ACC112 (cell line): ENCODE measurements around the gene TMSB4X.

ENCODE experiments used
- H2AFZ ChIP-seq: fragments of 200-600 bp; sonication (generic); one replicate; pipeline ENCODE4 v1.6.0; 2017; ENCODE audit warnings: antibody characterized with exemption, low read length; ENCODE audit not compliant: unreplicated experiment
- H3K27ac ChIP-seq: fragments of 200-600 bp; sonication (generic); 2 replicates; pipeline ENCODE4 v1.5.1; 2014; ENCODE audit warnings: low read depth, mild to moderate bottlenecking, antibody characterized with exemption, low read length, moderate library complexity
- H3K27me3 ChIP-seq: fragments of 200-600 bp; sonication (generic); 2 replicates; pipeline ENCODE4 v1.6.1; 2014; ENCODE audit warnings: mild to moderate bottlenecking, antibody characterized with exemption, low read length, moderate library complexity, mixed read lengths; ENCODE audit not compliant: insufficient read depth
- H3K36me3 ChIP-seq: fragments of 200-600 bp; sonication (generic); 2 replicates; pipeline ENCODE4 v1.6.1; 2016; ENCODE audit warnings: mild to moderate bottlenecking, antibody characterized with exemption, low read length, moderate library complexity, mixed read lengths; ENCODE audit not compliant: insufficient read depth
- H3K4me1 ChIP-seq: fragments of 200-600 bp; sonication (generic); one replicate; pipeline ENCODE4 v1.6.1; 2016; ENCODE audit warnings: low read length, mixed read lengths; ENCODE audit not compliant: insufficient read depth, unreplicated experiment, control insufficient read depth
- H3K4me3 ChIP-seq: fragments of 200-600 bp; sonication (generic); 2 replicates; pipeline ENCODE4 v1.5.1; 2014; ENCODE audit warnings: mild to moderate bottlenecking, low read depth, low read length
- H3K79me2 ChIP-seq: fragments of 200-600 bp; sonication (generic); one replicate; pipeline ENCODE4 v1.6.0; 2016; ENCODE audit warnings: low read length; ENCODE audit not compliant: control insufficient read depth, unreplicated experiment, insufficient read depth

TMSB4X gene

GRCh38 chrX:12996934-12997435, 22.1 kb downstream of the TMSB4X start:
- Histone ChIP-seq H3K79me2 (no peaks in the 10 kb centered on the region), H3K4me3 (no peak overlapping the region), H3K4me1 (peaks cover 12% of the 10 kb centered on the region), H3K36me3 (no peaks in the 10 kb centered on the region), H3K27ac (no peak overlapping the region), H3K27me3 (no peaks in the 10 kb centered on the region), H2AFZ (no peak overlapping the region)

- H3K27me3 ChIP-seq: no peaks in the 10 kb centered on the region
- H3K4me3 ChIP-seq: no peak overlapping the region
- no peaks in the 10 kb centered on the region for H3K79me2 ChIP-seq
- H3K27ac ChIP-seq: no peak overlapping the region
- H2AFZ ChIP-seq: peak overlapping the region; percentile 75
- H3K36me3 ChIP-seq: no peaks in the 10 kb centered on the region
- peaks cover 12% of the 10 kb centered on the region for H3K4me1 ChIP-seq
Observed at GRCh38 chrX:12997906-12998687, 23.2 kb downstream of the TMSB4X start.

GRCh38 chrX:12999422-12999821, 24.5 kb downstream of the TMSB4X start:
- no peak overlapping the region for H3K4me3 ChIP-seq
- no peak overlapping the region for H3K27ac ChIP-seq
- H3K27me3 ChIP-seq: no peaks in the 10 kb centered on the region
- no peaks in the 10 kb centered on the region for H3K79me2 ChIP-seq
- peak overlapping the region; percentile 12 for H2AFZ ChIP-seq
- peaks cover 12% of the 10 kb centered on the region for H3K4me1 ChIP-seq
- no peaks in the 10 kb centered on the region for H3K36me3 ChIP-seq

GRCh38 chrX:13000301-13000811, 25.4 kb downstream of the TMSB4X start:
- Histone ChIP-seq H3K27me3 (no peaks in the 10 kb centered on the region), H2AFZ (peak overlapping the region; percentile 81), H3K4me1 (peaks cover 16% of the 10 kb centered on the region), H3K79me2 (no peaks in the 10 kb centered on the region), H3K4me3 (no peak overlapping the region), H3K27ac (no peak overlapping the region), H3K36me3 (no peaks in the 10 kb centered on the region)

GRCh38 chrX:13001097-13001496, 26.2 kb downstream of the TMSB4X start:
- peaks cover 23% of the 10 kb centered on the region for H3K4me1 ChIP-seq
- H3K27ac ChIP-seq: no peak overlapping the region
- no peaks in the 10 kb centered on the region for H3K27me3 ChIP-seq
- H2AFZ ChIP-seq: no peak overlapping the region
- H3K79me2 ChIP-seq: no peaks in the 10 kb centered on the region
- no peaks in the 10 kb centered on the region for H3K36me3 ChIP-seq
- no peak overlapping the region for H3K4me3 ChIP-seq

- no peak overlapping the region for H3K27ac ChIP-seq
- H3K4me3 ChIP-seq: no peak overlapping the region
- H3K4me1 ChIP-seq: peaks cover 33% of the 10 kb centered on the region
- no peaks in the 10 kb centered on the region for H3K36me3 ChIP-seq
- no peaks in the 10 kb centered on the region for H3K79me2 ChIP-seq
- no peak overlapping the region for H2AFZ ChIP-seq
- H3K27me3 ChIP-seq: no peaks in the 10 kb centered on the region
Observed at GRCh38 chrX:13001961-13002671, 27.2 kb downstream of the TMSB4X start.

- H2AFZ ChIP-seq: peak overlapping the region; percentile 43
- H3K36me3 ChIP-seq: no peaks in the 10 kb centered on the region
- H3K4me1 ChIP-seq: peaks cover 53% of the 10 kb centered on the region
- no peaks in the 10 kb centered on the region for H3K79me2 ChIP-seq
- H3K27ac ChIP-seq: peak overlapping the region; percentile 23; the same call in 1 of the 2 replicates
- H3K4me3 ChIP-seq: no peak overlapping the region; the same call in 1 of the 2 replicates
- no peaks in the 10 kb centered on the region for H3K27me3 ChIP-seq
Observed at GRCh38 chrX:13005661-13006473, 31.0 kb downstream of the TMSB4X start.

GRCh38 chrX:13007519-13008188, 32.7 kb downstream of the TMSB4X start:
- Histone ChIP-seq H3K79me2 (no peaks in the 10 kb centered on the region), H2AFZ (no peak overlapping the region), H3K27ac (peak overlapping the region; percentile 16; the same call in 1 of the 2 replicates), H3K4me3 (peak overlapping the region; percentile 42; the same call in 1 of the 2 replicates), H3K27me3 (no peaks in the 10 kb centered on the region), H3K4me1 (peaks cover 53% of the 10 kb centered on the region), H3K36me3 (no peaks in the 10 kb centered on the region)

- Histone ChIP-seq H2AFZ (no peak overlapping the region), H3K79me2 (no peaks in the 10 kb centered on the region), H3K4me3 (peak overlapping the region; percentile 42; the same call in 1 of the 2 replicates), H3K36me3 (no peaks in the 10 kb centered on the region), H3K4me1 (peaks cover 53% of the 10 kb centered on the region), H3K27me3 (no peaks in the 10 kb centered on the region), H3K27ac (no peak overlapping the region)
Observed at GRCh38 chrX:13008189-13008533, 33.3 kb downstream of the TMSB4X start.

GRCh38 chrX:13008851-13009250, 33.9 kb downstream of the TMSB4X start:
- Histone ChIP-seq H2AFZ (no peak overlapping the region), H3K27ac (no peak overlapping the region), H3K4me3 (no peak overlapping the region), H3K27me3 (no peaks in the 10 kb centered on the region), H3K36me3 (no peaks in the 10 kb centered on the region), H3K4me1 (peaks cover 59% of the 10 kb centered on the region), H3K79me2 (no peaks in the 10 kb centered on the region)
